HepG2 (cell line): ENCODE measurements around the gene ZMYM4. TPM values are rescaled to one million over a fixed set of nuclear protein-coding genes. Genes with fewer than 3 reads are reported as not detected.

Source experiments
- ATAC-seq: fragments of 200-7000 bp; cut with Tn5 transposase; 3 replicates; pipeline ENCODE4 v1.9.1; 2020; ENCODE audit warnings: mild to moderate bottlenecking, moderate library complexity
- BruUV-seq: library from RNA; stranded (reverse); fragments of 400-500 nt; replicated peaks from 2 replicates; lab custom pipeline; 2021; lab: Mats Ljungman, UMichigan
- CTCF ChIA-PET: fragments of 300-600 bp; formaldehyde crosslinking; extraction: SDS; loops from one replicate; lab custom pipeline; 2021; ENCODE audit warnings: low total read pairs, inconsistent platforms, low intra/inter-chr PET ratio; lab: Yijun Ruan, JAX
- POLR2A ChIA-PET: fragments of 350-600 bp; sonication (Branson Sonifier 250); formaldehyde crosslinking; loops from one replicate; lab custom pipeline; 2020; ENCODE audit warnings: antibody characterized with exemption, inconsistent platforms; lab: Yijun Ruan, JAX
- DNase-seq: peaks from one replicate; pipeline ENCODE4 v3.0.0-alpha.2; 2015; ENCODE audit warnings: low spot score
- FAIRE-seq: peaks from 3 replicates; lab custom pipeline; 2011; peaks lifted over from hg19 to GRCh38; lab: Jason Lieb, UNC
- H2AFZ ChIP-seq: one replicate; pipeline ENCODE4 v1.6.1; 2011; ENCODE audit warnings: low read length, inconsistent platforms
- H3K27ac ChIP-seq: fragments of 300-600 bp; 3 replicates; pipeline ENCODE4 v1.8.0; 2011; ENCODE audit warnings: mixed run types, mild to moderate bottlenecking, mixed read lengths, low read length, inconsistent platforms; ENCODE audit not compliant: insufficient read depth; ENCODE audit errors: extremely low read length
- H3K27me3 ChIP-seq, 2 experiments: fragments of 200-600 bp in 1 of 2; 2 replicates in 1 of 2; 3 replicates in 1 of 2; pipeline versions ENCODE4 v1.6.0 to v1.8.0; 2011; ENCODE audit warnings: low read length in 2 of 2, mild to moderate bottlenecking in 2 of 2, moderate library complexity in 2 of 2, inconsistent platforms in 1 of 2; ENCODE audit not compliant: insufficient read depth in 2 of 2, control insufficient read depth in 1 of 2
- H3K36me3 ChIP-seq, 2 experiments: fragments of 200-600 bp in 1 of 2; replicated peaks in 1 of 2; 2 replicates in 1 of 2; 3 replicates in 1 of 2; pipeline versions ENCODE4 v1.5.1 to v1.8.0; 2011; ENCODE audit warnings: low read length in 2 of 2, inconsistent platforms in 1 of 2; ENCODE audit not compliant: insufficient read depth in 2 of 2, control insufficient read depth in 1 of 2
- H3K4me1 ChIP-seq: 2 replicates; pipeline ENCODE4 v1.5.1; 2012; ENCODE audit warnings: low read length, inconsistent platforms; ENCODE audit not compliant: insufficient read depth
- H3K4me2 ChIP-seq: 2 replicates; pipeline ENCODE4 v1.6.0; 2011; ENCODE audit warnings: low read depth, low read length, inconsistent platforms
- H3K4me3 ChIP-seq, 3 experiments: fragments of 200-600 bp in 1 of 3; sonication (generic), shearing (Covaris generic) in 1 of 3; replicated peaks in 1 of 3; 2 replicates each; pipeline ENCODE4 v1.5.1; 2011 to 2016; ENCODE audit warnings: low read length in 3 of 3, inconsistent platforms in 2 of 3, low read depth in 2 of 3, mild to moderate bottlenecking in 2 of 3, control low read depth in 1 of 3, mixed read lengths in 1 of 3; ENCODE audit not compliant: insufficient read depth in 1 of 3
- H3K79me2 ChIP-seq: one replicate; pipeline ENCODE4 v1.6.1; 2011; ENCODE audit warnings: low read length, inconsistent platforms; ENCODE audit not compliant: insufficient read depth
- H3K9ac ChIP-seq: 2 replicates; pipeline ENCODE4 v1.6.0; 2011; ENCODE audit warnings: mild to moderate bottlenecking, low read depth, low read length, inconsistent platforms; ENCODE audit not compliant: insufficient read depth
- H3K9me3 ChIP-seq: 2 replicates; pipeline ENCODE4 v1.5.1; 2012; ENCODE audit warnings: mild to moderate bottlenecking, low read length
- H4K20me1 ChIP-seq: 2 replicates; pipeline ENCODE4 v1.6.0; 2011; ENCODE audit warnings: inconsistent platforms, mild to moderate bottlenecking, low read length, moderate library complexity; ENCODE audit not compliant: insufficient read depth
- AHR ChIP-seq: IDR thresholded peaks from 2 replicates; pipeline ENCODE4 v1.6.1; 2018; ENCODE audit warnings: missing genetic modification reagents, missing compliant biosample characterization
- HNRNPK ChIP-seq: fragments of 200-400 bp; formaldehyde crosslinking; IDR thresholded peaks from 2 replicates; pipeline ENCODE4 v1.6.1; 2018; ENCODE audit warnings: low read length, low read depth, moderate library complexity, mild to moderate bottlenecking; ENCODE audit not compliant: poor library complexity, severe bottlenecking
- MED13 ChIP-seq: sonication (generic); formaldehyde crosslinking; IDR thresholded peaks from 2 replicates; pipeline ENCODE4 v1.5.0; 2020; ENCODE audit warnings: missing genetic modification reagents
- NONO ChIP-seq, 2 experiments: fragments of 450-650 bp in 1 of 2; sonication (generic) in 1 of 2; formaldehyde crosslinking in 1 of 2; IDR thresholded peaks in 1 of 2; conservative IDR thresholded peaks in 1 of 2; 2 replicates each; pipeline versions ENCODE4 v1.6.1 to v1.8.0; 2017 to 2022; ENCODE audit warnings: mild to moderate bottlenecking in 1 of 2, missing genetic modification reagents in 1 of 2, moderate library complexity in 1 of 2
- POLR2A ChIP-seq, 2 experiments: IDR thresholded peaks; 2 replicates each; pipeline ENCODE4 v1.6.1; 2011; ENCODE audit warnings: low read depth in 2 of 2, low read length in 2 of 2, mild to moderate bottlenecking in 1 of 2, moderate library complexity in 1 of 2; ENCODE audit not compliant: insufficient read depth in 1 of 2
- SMAD9 ChIP-seq: sonication (generic); formaldehyde crosslinking; IDR thresholded peaks from 2 replicates; pipeline ENCODE4 v1.5.1; 2020; ENCODE audit warnings: mild to moderate bottlenecking, missing genetic modification reagents
- USF2 ChIP-seq, 2 experiments: sonication (generic) in 1 of 2; formaldehyde crosslinking in 1 of 2; IDR thresholded peaks; 2 replicates each; pipeline versions ENCODE4 v1.5.1 to v1.6.1; 2011 to 2020; ENCODE audit warnings: borderline replicate concordance in 1 of 2, low read depth in 1 of 2, low read length in 1 of 2, mild to moderate bottlenecking in 1 of 2, missing genetic modification reagents in 1 of 2, moderate library complexity in 1 of 2
- ZKSCAN8 ChIP-seq: IDR thresholded peaks from 2 replicates; pipeline ENCODE4 v1.6.1; 2016; ENCODE audit warnings: borderline replicate concordance, missing genetic modification reagents, missing compliant biosample characterization
- ZNF441 ChIP-seq: sonication (generic); formaldehyde crosslinking; IDR thresholded peaks from 2 replicates; pipeline ENCODE4 v1.7.0; 2021; ENCODE audit warnings: missing genetic modification reagents, borderline replicate concordance
- ZNF607 ChIP-seq: sonication (generic); formaldehyde crosslinking; IDR thresholded peaks from 2 replicates; pipeline ENCODE4 v1.5.1; 2020; ENCODE audit warnings: missing genetic modification reagents, mild to moderate bottlenecking, borderline replicate concordance
- ZNF75D ChIP-seq: sonication (generic); formaldehyde crosslinking; IDR thresholded peaks from 2 replicates; pipeline ENCODE4 v1.8.1; 2023; ENCODE audit warnings: missing genetic modification reagents, mild to moderate bottlenecking, borderline replicate concordance
- WGBS: methylation state at CpG from one replicate; pipeline ENCODE4 v1.1.6; 2017; ENCODE audit warnings: low lambda C conversion rate; 5-methylcytosine and 5-hydroxymethylcytosine counted together
- in situ Hi-C: cut with HindIII; loops from 2 replicates; pipeline ENCODE4 v1.10.0; 2017; ENCODE audit warnings: low pct_unique_long_range_greater_than_20kb; ENCODE audit not compliant: extremely low pct_ligation_motif_present
- intact Hi-C: fragments of 100-400 bp; cut with micrococcal nuclease; formaldehyde crosslinking; loops from one replicate; pipeline ENCODE4 v1.10.0; 2022; ENCODE audit not compliant: unreplicated experiment
- polyA plus RNA-seq, 8 experiments: library from polyadenylated mRNA; depleted of rRNA in 3 of 8; stranded (reverse) in 7 of 8; unstranded in 1 of 8; fragments of >200 nt; fragmentation: Illumina TruSeq in 4 of 8; extraction: Trizol in 4 of 8; gene quantifications; 2 replicates each; pipeline versions ENCODE4 v1.2.1 to v1.2.3, GENCODE V29; 2011 to 2016; ENCODE audit warnings: low read depth in 4 of 8, missing spikeins in 1 of 8, mixed read lengths in 1 of 8; ENCODE audit not compliant: insufficient read depth in 1 of 8
- total RNA-seq, 5 experiments: library from RNA; depleted of rRNA; stranded (reverse); fragments of >200 nt; fragmentation: Illumina TruSeq; extraction: Trizol; gene quantifications; 2 replicates each; pipeline ENCODE4 v1.2.3, GENCODE V29; 2016; ENCODE audit warnings: low read depth in 1 of 5

The ZMYM4 gene
- total and polyA plus RNA-seq, 2 of the 13 experiments (the other 11 are each of a cell fraction or from before 2014, with no cell fraction given): 13.9 to 37.6 TPM

- no peaks in the 10 kb centered on the region for H3K4me1 ChIP-seq
- FAIRE-seq (no peak), ATAC-seq (no peak), DNase-seq (no peak)
- no peaks in the 10 kb centered on the region for H3K9me3 ChIP-seq
- peaks cover 4% of the 10 kb centered on the region for H3K79me2 ChIP-seq
- no peaks in the 10 kb centered on the region for H3K27me3 ChIP-seq
- no peak overlapping the region for H3K4me3 ChIP-seq
- peaks cover 1 to 4% of the 10 kb centered on the region in 2 experiments; a peak in 3 of 5 replicates for H3K36me3 ChIP-seq
- no peak overlapping the region for H3K9ac ChIP-seq
- no peak overlapping the region for H2AFZ ChIP-seq
- H3K27ac ChIP-seq: no peak overlapping the region
- no peaks in the 10 kb centered on the region for H4K20me1 ChIP-seq
- intact Hi-C loops (no loop called here), in situ Hi-C loops (no loop called here)
- 94% methylated on average over 1 of the region's 1 CpG for WGBS
- no TSS peak for BruUV-seq
- H3K4me2 ChIP-seq: no peak overlapping the region
- TF ChIP-seq ZNF75D (CRISPR knock-in tag): no peak
- POLR2A ChIA-PET: no interaction called here
- CTCF ChIA-PET: no interaction called here
These were observed 66.0 kb downstream of the ZMYM4 start for GRCh38 chr1:35334485-35334884.

- CTCF ChIA-PET: no interaction called here
- H2AFZ ChIP-seq: no peak overlapping the region
- FAIRE-seq (no peak), DNase-seq (no peak), ATAC-seq (no peak)
- no peaks in the 10 kb centered on the region for H3K9me3 ChIP-seq
- POLR2A ChIA-PET: interaction anchor here (0.6 kb wide), 1 partner anchor 180 kb away, joined by 3 read pairs; no protein-coding TSS in a partner anchor
- no peaks in the 10 kb centered on the region for H4K20me1 ChIP-seq
- 100% methylated on average over 2 of the region's 2 CpGs for WGBS
- no peak overlapping the region for H3K9ac ChIP-seq
- peaks cover 12% of the 10 kb centered on the region for H3K79me2 ChIP-seq
- intact Hi-C loops (no loop called here), in situ Hi-C loops (no loop called here)
- H3K4me3 ChIP-seq: no peak overlapping the region
- peaks cover 11% of the 10 kb centered on the region for H3K4me1 ChIP-seq
- H3K27ac ChIP-seq: no peak overlapping the region
- peaks cover 1 to 4% of the 10 kb centered on the region in 2 experiments; a peak in 2 of 5 replicates for H3K36me3 ChIP-seq
- BruUV-seq: no TSS peak
- no peaks in the 10 kb centered on the region for H3K27me3 ChIP-seq
- no peak overlapping the region for H3K4me2 ChIP-seq
- TF ChIP-seq POLR2A (IDR thresholded peaks at IDR 0.05; ENCODE audit: insufficient read depth in 1 of 2, low read depth in 2 of 2, low read length in 2 of 2) (no peak), ZNF441 (CRISPR knock-in tag) (no peak), USF2 (IDR thresholded peaks at IDR 0.05; ENCODE audit: low read depth, low read length) (no peak), USF2 (CRISPR knock-in tag; IDR thresholded peaks at IDR 0.05; ENCODE audit: borderline replicate concordance) (no peak), MED13 (CRISPR knock-in tag) (no peak), NONO (IDR thresholded peaks at IDR 0.05) (no peak), NONO (CRISPR knock-in tag; conservative IDR thresholded peaks at IDR 0.05) (no peak), HNRNPK (no peak), ZKSCAN8 (CRISPR knock-in tag) (no peak), SMAD9 (CRISPR knock-in tag) (no peak), ZNF607 (CRISPR knock-in tag) (no peak), AHR (no peak)
These were observed 72.0 kb downstream of the ZMYM4 start for GRCh38 chr1:35340519-35340918.
